HCT116 (cell line): ENCODE results near the gene USP36.

ENCODE experiments used
- ATF3 ChIP-seq: IDR thresholded peaks from 2 replicates; pipeline ENCODE4 v1.6.1; 2012
- CTCF ChIP-seq, 3 experiments: fragments of 200-600 bp in 1 of 3; sonication (generic) in 1 of 3; IDR thresholded peaks in 2 of 3; conservative IDR thresholded peaks in 1 of 3; 2 replicates each; pipeline ENCODE4 v1.5.1; 2012 to 2017; ENCODE audit warnings: low read depth in 2 of 3, low read length in 2 of 3, antibody characterized with exemption in 1 of 3, borderline replicate concordance in 1 of 3, control low read depth in 1 of 3, mild to moderate bottlenecking in 1 of 3, mixed read lengths in 1 of 3, mixed run types in 1 of 3, moderate library complexity in 1 of 3; ENCODE audit not compliant: insufficient read depth in 1 of 3
- EGR1 ChIP-seq: IDR thresholded peaks from 2 replicates; pipeline ENCODE4 v1.6.1; 2012; ENCODE audit warnings: low read depth
- EZH2 ChIP-seq: fragments of 200-600 bp; sonication (generic); IDR thresholded peaks from 2 replicates; pipeline ENCODE4 v1.6.1; 2017; ENCODE audit warnings: antibody characterized with exemption, mixed run types
- MAX ChIP-seq: IDR thresholded peaks from 2 replicates; pipeline ENCODE4 v1.6.1; 2012
- POLR2A ChIP-seq: IDR thresholded peaks from 2 replicates; pipeline ENCODE4 v1.7.0; 2011; ENCODE audit warnings: borderline replicate concordance; ENCODE audit not compliant: insufficient read depth, insufficient read length; ENCODE audit errors: extremely low read depth
- POLR2AphosphoS5 ChIP-seq: IDR thresholded peaks from 2 replicates; pipeline ENCODE4 v1.6.1; 2011; ENCODE audit warnings: mild to moderate bottlenecking, low read depth, low read length, moderate library complexity
- SIN3A ChIP-seq: IDR thresholded peaks from 2 replicates; pipeline ENCODE4 v1.6.1; 2012; ENCODE audit warnings: low read depth
- SRF ChIP-seq: IDR thresholded peaks from 2 replicates; pipeline ENCODE4 v1.6.1; 2012; ENCODE audit warnings: low read depth
- ZNF274 ChIP-seq: fragments of 200-500 bp; sonication (Bioruptor generic); IDR thresholded peaks from 2 replicates; pipeline ENCODE4 v1.6.1; 2014; ENCODE audit warnings: mild to moderate bottlenecking, low read depth, low read length, inconsistent platforms

GRCh38 chr17:78849026-78849425, 8.4 kb upstream of the USP36 start:
- TF ChIP-seq POLR2A (no peak), CTCF (IDR thresholded peaks at IDR 0.05 in 2 of 3, conservative IDR thresholded peaks at IDR 0.05 in 1 of 3; ENCODE audit: borderline replicate concordance in 1 of 3, insufficient read depth in 1 of 3, low read depth in 2 of 3, low read length in 2 of 3) (no peak), POLR2AphosphoS5 (no peak), ATF3 (no peak), ZNF274 (no peak), SRF (no peak), SIN3A (no peak), MAX (no peak), EGR1 (no peak), EZH2 (no peak)
